Aorta (tissue), 5 donors: ENCODE results near the gene LRRC57. TPM values are rescaled to one million over a fixed set of nuclear protein-coding genes. Genes with fewer than 3 reads are reported as not detected.
A peak's percentile ranks its signal among the peaks of the same experiment; 100 is the strongest.

Source experiments
- ATAC-seq: fragments of 200-7000 bp; cut with Tn5 transposase; one replicate; pipeline ENCODE4 v1.9.1; 2022; ENCODE audit warnings: moderate library complexity; ENCODE audit not compliant: low FRiP score
- DNase-seq, 2 donors: peaks; one replicate each; pipeline ENCODE4 v3.0.0-alpha.2; 2020
- H3K27ac ChIP-seq, 2 donors: one replicate each; pipeline ENCODE4 v1.5.1; 2013; ENCODE audit warnings: low read length in 2 of 2, mild to moderate bottlenecking in 2 of 2, moderate library complexity in 2 of 2, control low read depth in 1 of 2, inconsistent platforms in 1 of 2, low read depth in 1 of 2
- H3K27me3 ChIP-seq, 2 donors: one replicate each; pipeline ENCODE4 v1.6.1; 2013; ENCODE audit warnings: control low read depth in 1 of 2, low read length in 1 of 2, mild to moderate bottlenecking in 1 of 2, moderate library complexity in 1 of 2; ENCODE audit not compliant: insufficient read depth in 2 of 2, control insufficient read depth in 1 of 2
- H3K36me3 ChIP-seq, 2 donors: one replicate each; pipeline ENCODE4 v1.6.1; 2013; ENCODE audit warnings: control low read depth in 1 of 2, low read length in 1 of 2, mild to moderate bottlenecking in 1 of 2; ENCODE audit not compliant: insufficient read depth in 2 of 2, control insufficient read depth in 1 of 2
- H3K4me1 ChIP-seq, 2 donors: one replicate each; pipeline ENCODE4 v1.6.1; 2013; ENCODE audit warnings: low read length in 2 of 2, control low read depth in 1 of 2, mild to moderate bottlenecking in 1 of 2, moderate library complexity in 1 of 2; ENCODE audit not compliant: insufficient read depth in 2 of 2, control insufficient read depth in 1 of 2
- H3K4me3 ChIP-seq, 2 donors: one replicate each; pipeline ENCODE4 v1.5.1; 2013; ENCODE audit warnings: low read length in 2 of 2, control low read depth in 1 of 2, mild to moderate bottlenecking in 1 of 2
- H3K9me3 ChIP-seq: one replicate; pipeline ENCODE4 v1.6.1; 2013; ENCODE audit warnings: mild to moderate bottlenecking, low read length; ENCODE audit not compliant: control insufficient read depth
- WGBS, 2 donors: extraction: QIAGEN DNeasy Blood & Tissue Kit; methylation state at CpG; one replicate each; pipeline ENCODE4 v1.1.7; 2013; 5-methylcytosine and 5-hydroxymethylcytosine counted together
- intact Hi-C, 2 donors: fragments of 100-400 bp; cut with DNase I; formaldehyde crosslinking; loops; one replicate each; pipeline versions ENCODE4 v1.14.2 to v1.15.0; 2022
- polyA plus RNA-seq, 2 donors: library from polyadenylated mRNA; stranded (reverse); fragments of 200-250 nt; gene quantifications; one replicate each; pipeline ENCODE4 v1.2.3, GENCODE V29; 2013
- total RNA-seq, 2 donors: library from RNA; stranded (reverse); fragmentation: NEBNext Ultra II Directional; extraction: Animal tissue kit (Norgen Biotek cat#: 25700); gene quantifications; one replicate each; pipeline ENCODE4 v1.2.1, GENCODE V29; 2021
- donor health status: healthy with polysubstance abuse.
- donor health status: Bipolar disorder and iron deficiency.
- donor health status: DM: no; HTN: no; CAD: no.
- donor health status: DM: no; HTN: no; CAD: no.
- donor health status: DM: yes; HTN: yes; CAD: no.

The LRRC57 gene
- total and polyA plus RNA-seq, 4 donors: 5.1 to 20.8 (median 13.5) TPM

DNA sequence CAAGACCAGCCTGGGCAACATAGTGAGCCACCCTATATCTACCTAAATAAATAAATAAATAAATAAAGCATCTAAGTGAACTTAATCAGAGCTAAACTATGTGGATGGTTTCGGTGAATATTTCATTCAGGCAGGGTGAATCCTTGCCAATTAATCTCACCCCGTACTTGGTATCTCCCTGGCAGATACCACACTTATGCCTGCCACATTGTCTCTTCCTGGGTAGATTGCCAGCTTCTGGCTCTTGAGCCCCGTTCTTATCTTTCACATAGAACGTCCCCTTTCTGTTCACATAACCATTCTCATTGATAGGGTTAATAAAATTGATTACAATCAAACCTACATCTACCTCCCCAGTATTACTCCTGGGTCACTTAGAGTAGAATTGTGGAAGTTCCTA, 46.1 kb downstream of the LRRC57 start:
- no peaks in the 10 kb centered on the region for H3K27me3 ChIP-seq
- H3K4me1 ChIP-seq: peaks cover 0 to 9% of the 10 kb centered on the region in 2 donors
- H3K36me3 ChIP-seq: no peaks in the 10 kb centered on the region
- intact Hi-C loops: no loop called here
- H3K4me3 ChIP-seq: no peak overlapping the region
- ATAC-seq: no peak
- no peaks in the 10 kb centered on the region for H3K9me3 ChIP-seq
- H3K27ac ChIP-seq: no peak overlapping the region
- DNase-seq: no peak
- 43 to 54% methylated on average over 4 of the region's 4 CpGs for WGBS, 2 donors

DNA sequence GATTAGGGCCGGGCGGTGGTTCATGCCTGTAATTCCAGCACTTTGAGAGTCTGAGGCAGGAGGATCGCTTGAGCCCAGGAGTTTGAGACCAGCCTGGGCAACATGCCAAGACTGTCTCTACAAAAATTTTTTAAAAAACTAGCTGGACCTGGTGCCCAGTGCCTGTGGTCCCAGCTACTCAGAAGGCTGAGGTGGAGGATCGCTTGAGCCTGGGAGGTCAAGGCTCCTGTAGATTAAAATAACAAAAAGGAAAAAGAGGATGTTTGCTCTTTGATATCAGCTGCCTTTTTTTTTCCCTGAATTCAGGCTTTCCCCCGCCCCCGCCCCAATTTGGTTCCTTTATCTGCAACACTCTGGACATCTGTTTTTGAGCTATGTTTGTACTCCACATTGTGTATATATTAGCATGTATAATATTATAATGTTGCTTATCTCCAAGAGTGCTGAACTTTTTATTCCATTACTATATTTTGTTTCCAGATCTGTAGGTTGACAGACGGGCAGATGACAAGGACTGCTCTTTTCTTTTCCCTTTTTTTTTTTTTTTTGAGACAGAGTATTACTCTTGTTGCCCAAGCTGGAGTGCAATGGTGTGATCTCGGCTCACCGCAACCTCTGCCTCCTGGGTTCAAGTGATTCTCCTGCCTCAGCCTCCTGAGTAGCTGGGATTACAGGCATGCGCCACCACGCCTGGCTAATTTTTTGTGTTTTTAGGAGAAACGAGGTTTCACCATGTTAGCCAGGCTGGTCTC, 48.6 kb downstream of the LRRC57 start:
- intact Hi-C loops: no loop called here
- Histone ChIP-seq H3K4me1 (peaks cover 0 to 10% of the 10 kb centered on the region in 2 donors), H3K27ac (peak overlapping the region; percentile 28 to 35), H3K4me3 (no peak overlapping the region), H3K27me3 (no peaks in the 10 kb centered on the region), H3K36me3 (no peaks in the 10 kb centered on the region), H3K9me3 (no peaks in the 10 kb centered on the region)
- no peak for DNase-seq
- no peak for ATAC-seq
- WGBS, 2 donors: 66 to 71% methylated on average over 12 of the region's 12 CpGs

DNA sequence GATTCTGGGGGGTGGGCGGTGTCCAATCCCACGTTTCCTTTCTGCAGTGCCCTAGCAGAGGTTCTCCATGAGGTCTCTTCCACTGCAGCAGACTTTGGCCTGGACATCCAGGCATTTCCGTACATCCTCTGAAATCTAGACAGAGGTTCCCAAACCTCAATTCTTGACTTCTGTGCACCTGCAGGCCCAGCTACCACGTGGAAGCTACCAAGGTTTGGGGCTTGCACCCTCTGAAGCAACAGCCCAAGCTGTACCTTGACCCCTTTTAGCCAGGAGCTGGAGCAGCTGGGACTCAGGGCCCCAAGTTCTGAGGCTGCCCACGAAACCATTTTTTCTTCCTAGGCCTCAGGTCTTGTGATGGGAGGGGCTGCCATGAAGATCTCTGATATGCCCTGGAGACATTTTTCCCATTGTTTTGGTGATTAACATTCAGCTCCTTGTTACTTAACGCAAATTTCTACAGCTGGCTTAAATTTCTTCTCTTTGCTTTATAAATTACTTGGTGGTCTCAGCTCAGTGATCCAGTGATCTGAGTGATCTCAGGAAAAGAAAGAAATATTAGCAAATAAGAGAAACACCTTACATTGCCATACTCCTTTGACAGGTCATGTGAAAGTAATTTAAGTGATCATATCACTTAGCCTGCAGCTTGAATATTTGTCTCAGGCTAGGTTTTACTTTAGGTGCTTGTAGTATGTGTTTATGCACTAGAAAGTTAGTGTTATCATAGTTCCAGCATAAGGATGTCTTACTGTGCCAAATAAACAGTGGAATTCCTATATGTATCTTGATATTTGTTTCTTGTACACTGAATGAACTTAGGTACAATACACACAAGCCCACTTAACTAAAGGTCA, 50.2 kb downstream of the LRRC57 start:
- ATAC-seq: no peak
- Histone ChIP-seq H3K4me1 (peaks cover 0 to 10% of the 10 kb centered on the region in 2 donors), H3K4me3 (no peak overlapping the region), H3K9me3 (no peaks in the 10 kb centered on the region), H3K27me3 (no peaks in the 10 kb centered on the region), H3K27ac (peak overlapping the region in 1 of 2 donors; percentile 32), H3K36me3 (no peaks in the 10 kb centered on the region)
- 68 to 69% methylated on average over 6 of the region's 6 CpGs for WGBS, 2 donors
- intact Hi-C loops: no loop called here
- DNase-seq: no peak

DNA sequence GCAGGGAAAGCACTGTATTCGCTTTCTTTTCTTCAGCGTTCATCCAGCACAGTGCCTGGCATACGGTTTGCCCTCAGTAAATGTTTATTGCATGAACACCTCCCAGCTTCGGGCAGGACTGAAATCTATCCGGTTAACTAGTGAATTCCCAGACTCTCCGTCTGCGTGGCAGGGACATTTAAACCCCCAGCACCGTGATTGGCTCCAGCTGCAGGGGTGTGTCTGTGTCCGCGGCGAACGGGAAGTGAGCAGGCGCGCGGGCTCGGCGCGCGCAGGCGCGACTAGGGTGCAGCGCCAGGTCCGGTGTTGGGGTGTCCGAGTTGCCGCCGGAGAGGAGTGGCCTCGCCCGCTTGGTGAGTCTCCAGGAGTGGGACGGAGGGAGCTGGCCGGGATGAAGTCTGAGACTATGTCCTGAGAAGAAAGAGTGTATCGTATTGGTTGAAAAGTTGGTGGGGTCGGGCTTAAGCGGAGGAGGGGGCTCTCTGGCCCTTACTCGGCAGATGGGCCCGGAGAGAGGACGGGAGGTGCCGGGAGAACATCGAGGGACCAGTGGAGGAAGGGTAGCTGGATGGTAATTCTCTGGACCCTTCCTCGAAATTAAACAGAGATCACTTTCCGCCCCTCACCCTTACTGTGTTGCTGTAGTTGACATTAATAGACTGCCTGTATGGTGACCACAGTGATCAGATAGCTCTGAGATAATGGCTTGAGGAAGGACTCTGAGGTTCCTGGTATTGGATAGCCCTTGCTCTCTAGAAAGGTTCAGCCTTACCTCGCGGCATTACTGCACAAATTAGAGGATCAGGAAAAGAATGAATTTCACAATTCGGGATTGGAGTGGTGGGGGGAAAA, 53.0 kb downstream of the LRRC57 start, which contains the start of gene SNAP23:
SNAP23 (plus strand) TSS at position 274 of the 852 bp plus-strand sequence. CDS start 16,213 bp downstream, outside the sequence.
- H3K4me1 ChIP-seq: peaks cover 0 to 10% of the 10 kb centered on the region in 2 donors
- intact Hi-C loops: no loop called here
- DNase-seq (peak; percentile 96 to 97), ATAC-seq (peak; percentile 96)
- WGBS, 2 donors: 0 to 1% methylated on average over 43 of the region's 43 CpGs
- no peaks in the 10 kb centered on the region for H3K36me3 ChIP-seq
- peak within 1 kb of the TSS; percentile 56 to 90 for H3K4me3 ChIP-seq
- H3K27me3 ChIP-seq: no peaks in the 10 kb centered on the region
- H3K9me3 ChIP-seq: no peaks in the 10 kb centered on the region
- H3K27ac ChIP-seq: peak within 1 kb of the TSS; percentile 85 to 98

DNA sequence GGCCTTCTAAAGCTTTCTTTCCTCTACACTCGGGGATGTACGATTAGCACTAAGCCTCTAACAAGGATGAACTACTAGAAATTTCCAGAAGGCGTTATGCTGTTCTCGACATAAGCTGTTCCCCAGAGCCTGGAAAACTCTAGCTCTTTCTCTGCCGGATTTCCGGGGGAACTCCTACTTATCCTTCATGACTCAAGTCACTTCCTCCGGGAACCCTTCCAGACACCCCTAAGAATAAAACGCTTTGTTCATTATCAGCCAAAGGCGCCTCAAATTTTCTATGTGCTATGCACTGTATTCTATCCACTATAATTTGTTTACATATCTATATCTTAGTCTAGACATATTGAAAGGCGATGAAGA, 53.6 kb downstream of the LRRC57 start:
- H3K27ac ChIP-seq: peak overlapping the region; percentile 85 to 98
- H3K4me3 ChIP-seq: peak overlapping the region; percentile 56 to 90
- H3K9me3 ChIP-seq: no peaks in the 10 kb centered on the region
- WGBS, 2 donors: 0% methylated on average over 10 of the region's 10 CpGs
- H3K36me3 ChIP-seq: no peaks in the 10 kb centered on the region
- H3K4me1 ChIP-seq: peaks cover 0 to 8% of the 10 kb centered on the region in 2 donors
- intact Hi-C loops: loop anchor here in 1 of 2 donors (5.0 kb wide), 1 partner anchor 82 kb away; the partner anchor contains the start of gene STARD9
- DNase-seq (peak in 1 of 2 donors; percentile 64), ATAC-seq (peak; percentile 68)
- H3K27me3 ChIP-seq: no peaks in the 10 kb centered on the region

DNA sequence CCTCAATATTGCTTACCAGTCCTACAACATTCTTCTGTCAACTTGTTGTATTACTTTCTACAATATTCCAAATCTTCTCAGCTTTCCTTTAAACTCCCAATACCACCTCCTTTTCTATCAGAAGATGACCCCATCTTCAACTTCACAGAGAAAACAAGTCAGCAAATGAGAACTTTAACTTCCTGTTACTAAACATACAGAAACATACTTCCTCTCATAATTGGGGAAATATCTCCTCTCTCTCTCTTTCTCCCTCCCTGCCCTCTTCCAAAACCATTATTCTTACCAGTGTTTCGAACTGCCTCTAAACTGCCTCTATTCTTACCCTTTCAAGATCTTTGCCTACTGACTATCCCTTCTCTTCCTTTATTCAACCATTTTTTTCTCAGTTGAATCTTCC, 54.9 kb downstream of the LRRC57 start:
- 94 to 100% methylated on average over 1 of the region's 1 CpG for WGBS, 2 donors
- no peak for DNase-seq
- intact Hi-C loops: loop anchor here in 1 of 2 donors (5.0 kb wide), 1 partner anchor 84 kb away; the partner anchor contains the start of gene STARD9
- Histone ChIP-seq H3K36me3 (no peaks in the 10 kb centered on the region), H3K4me3 (no peak overlapping the region), H3K9me3 (no peaks in the 10 kb centered on the region), H3K27me3 (no peaks in the 10 kb centered on the region), H3K4me1 (peaks cover 0 to 5% of the 10 kb centered on the region in 2 donors), H3K27ac (peak overlapping the region in 1 of 2 donors; percentile 98)
- no peak for ATAC-seq

DNA sequence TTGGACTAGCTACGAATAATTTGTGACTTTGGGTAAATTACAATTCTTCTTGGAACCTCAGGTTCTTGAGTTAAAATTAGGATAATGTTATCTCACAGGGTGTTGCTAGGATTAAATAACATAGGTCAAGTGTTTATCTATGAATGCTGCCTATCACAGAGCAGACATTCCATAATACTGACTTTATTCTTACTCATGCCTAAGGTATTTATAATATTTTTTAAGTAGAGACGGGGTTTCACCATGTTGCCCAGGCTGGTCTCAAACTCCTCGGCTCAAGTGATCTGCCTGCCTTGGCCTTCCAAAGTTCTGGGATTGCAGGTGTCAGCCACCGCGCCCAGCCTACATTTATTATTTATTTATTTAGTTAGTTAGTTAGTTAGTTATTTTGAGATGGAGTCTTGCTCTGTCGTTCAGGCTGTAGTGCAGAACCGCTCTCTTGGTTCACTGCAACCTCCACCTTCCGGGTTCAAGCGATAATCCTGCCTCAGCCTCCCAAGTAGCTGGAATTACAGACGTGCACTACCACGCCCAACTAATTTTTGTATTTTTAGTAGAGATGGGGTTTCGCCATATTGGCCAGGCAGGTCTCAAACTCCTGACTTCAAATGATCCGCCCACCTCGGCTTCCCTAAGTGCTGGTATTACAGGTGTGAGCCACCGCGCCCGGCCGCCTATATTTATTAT, 56.9 kb downstream of the LRRC57 start:
- intact Hi-C loops: loop anchor here in 1 of 2 donors (5.0 kb wide), 1 partner anchor 86 kb away; the partner anchor contains the start of gene STARD9
- no peak for ATAC-seq
- no peak for DNase-seq
- H3K27ac ChIP-seq: peak overlapping the region; percentile 48 to 100
- no peaks in the 10 kb centered on the region for H3K36me3 ChIP-seq
- H3K9me3 ChIP-seq: no peaks in the 10 kb centered on the region
- H3K4me1 ChIP-seq: no peaks in the 10 kb centered on the region
- H3K4me3 ChIP-seq: peak overlapping the region; percentile 81 to 88
- WGBS, 2 donors: 70 to 71% methylated on average over 18 of the region's 18 CpGs
- H3K27me3 ChIP-seq: no peaks in the 10 kb centered on the region
